SK-N-SH (cell line): ENCODE results near the gene C16orf74. TPM values are rescaled to one million over a fixed set of nuclear protein-coding genes. Genes with fewer than 3 reads are reported as not detected.

Experiments
- CTCF ChIA-PET: fragments of 300-600, 350-600 bp; formaldehyde crosslinking; extraction: SDS; loops from one replicate; lab custom pipeline; 2021; lab: Yijun Ruan, JAX
- POLR2A ChIA-PET: fragments of 350-600 bp; sonication (Branson Sonifier 250); formaldehyde crosslinking; extraction: SDS; loops from one replicate; lab custom pipeline; 2020; ENCODE audit warnings: antibody characterized with exemption, inconsistent platforms; lab: Yijun Ruan, JAX
- DNase-seq: peaks from one replicate; pipeline ENCODE4 v3.0.0; 2012
- H2AFZ ChIP-seq: fragments of 200-600 bp; sonication (generic); 2 replicates; pipeline ENCODE4 v1.8.1; 2016; ENCODE audit warnings: antibody characterized with exemption, mild to moderate bottlenecking, low read depth
- H3F3A ChIP-seq: fragments of 200-600 bp; sonication (generic); replicated peaks from 2 replicates; pipeline ENCODE3; 2016; ENCODE audit warnings: antibody characterized with exemption, mild to moderate bottlenecking; ENCODE audit not compliant: insufficient read depth
- H3K27ac ChIP-seq, 2 experiments: fragments of 200-500 bp in 1 of 2; fragments of 200-600 bp in 1 of 2; sonication (Bioruptor generic) in 1 of 2; sonication (generic), shearing (Covaris generic) in 1 of 2; 2 replicates each; pipeline versions ENCODE4 v1.5.1 to v1.6.1; 2014 to 2016; ENCODE audit warnings: low read depth in 2 of 2, inconsistent platforms in 1 of 2, low read length in 1 of 2, mild to moderate bottlenecking in 1 of 2, mixed read lengths in 1 of 2
- H3K27me3 ChIP-seq: fragments of 200-600 bp; sonication (generic), shearing (Covaris generic); 2 replicates; pipeline ENCODE4 v1.6.1; 2016; ENCODE audit warnings: mixed run types; ENCODE audit not compliant: insufficient read depth
- H3K36me3 ChIP-seq, 2 experiments: fragments of 200-500 bp in 1 of 2; fragments of 200-600 bp in 1 of 2; sonication (Bioruptor generic) in 1 of 2; sonication (generic) in 1 of 2; replicated peaks in 1 of 2; 2 replicates each; pipeline versions ENCODE3 to v1.5.1; 2014 to 2016; ENCODE audit warnings: low read length in 1 of 2, mild to moderate bottlenecking in 1 of 2; ENCODE audit not compliant: insufficient read depth in 2 of 2, control insufficient read depth in 1 of 2
- H3K4me1 ChIP-seq, 2 experiments: fragments of 200-500 bp in 1 of 2; fragments of 200-600 bp in 1 of 2; sonication (Bioruptor generic) in 1 of 2; sonication (generic), shearing (Covaris generic) in 1 of 2; 2 replicates each; pipeline versions ENCODE4 v1.5.1 to v1.6.1; 2014 to 2016; ENCODE audit warnings: low read depth in 1 of 2, low read length in 1 of 2, mixed run types in 1 of 2; ENCODE audit not compliant: insufficient read depth in 2 of 2, control insufficient read depth in 1 of 2
- H3K4me2 ChIP-seq: fragments of 200-600 bp; sonication (generic), shearing (Covaris generic); 2 replicates; pipeline ENCODE4 v1.6.1; 2017; ENCODE audit warnings: mixed run types
- H3K4me3 ChIP-seq, 2 experiments: fragments of 200-500 bp in 1 of 2; fragments of 200-600 bp in 1 of 2; sonication (Bioruptor generic) in 1 of 2; sonication (generic), shearing (Covaris generic) in 1 of 2; 2 replicates each; pipeline versions ENCODE4 v1.5.1 to v1.8.1; 2014 to 2016; ENCODE audit warnings: low read depth in 2 of 2, inconsistent platforms in 1 of 2, low read length in 1 of 2, mild to moderate bottlenecking in 1 of 2, mixed read lengths in 1 of 2, moderate library complexity in 1 of 2
- H3K79me2 ChIP-seq: fragments of 200-600 bp; sonication (generic); 2 replicates; pipeline ENCODE4 v1.8.1; 2017; ENCODE audit warnings: mild to moderate bottlenecking; ENCODE audit not compliant: insufficient read depth
- H3K9ac ChIP-seq: fragments of 200-600 bp; sonication (generic); 2 replicates; pipeline ENCODE4 v1.6.1; 2017; ENCODE audit warnings: mixed run types
- H3K9me2 ChIP-seq: fragments of 200-600 bp; sonication (generic); 2 replicates; pipeline ENCODE4 v1.6.1; 2017; ENCODE audit warnings: mixed run types
- H3K9me3 ChIP-seq: fragments of 200-600 bp; sonication (generic); 2 replicates; pipeline ENCODE4 v1.6.1; 2017; ENCODE audit warnings: mixed run types, mild to moderate bottlenecking, moderate library complexity
- H4K20me1 ChIP-seq: fragments of 200-600 bp; sonication (generic); 2 replicates; pipeline ENCODE4 v1.6.1; 2017; ENCODE audit warnings: mild to moderate bottlenecking, mixed run types; ENCODE audit not compliant: insufficient read depth
- CHD2 ChIP-seq: fragments of 150-350 bp; IDR thresholded peaks from 2 replicates; pipeline ENCODE4 v1.6.1; 2018; ENCODE audit warnings: low read length; ENCODE audit not compliant: partially characterized antibody
- ELF1 ChIP-seq: IDR thresholded peaks from 2 replicates; pipeline ENCODE4 v1.4.0; 2012
- EP300 ChIP-seq, 2 experiments: IDR thresholded peaks; 2 replicates each; pipeline versions ENCODE4 v1.4.0 to v1.6.1; 2012; ENCODE audit warnings: borderline replicate concordance in 1 of 2, low read depth in 1 of 2, low read length in 1 of 2
- FOXJ3 ChIP-seq: sonication (generic); formaldehyde crosslinking; IDR thresholded peaks from 2 replicates; pipeline ENCODE4 v1.5.1; 2020; ENCODE audit warnings: mild to moderate bottlenecking, missing genetic modification reagents
- FOXM1 ChIP-seq: IDR thresholded peaks from 2 replicates; pipeline ENCODE4 v1.4.0; 2012; ENCODE audit warnings: low read depth, mild to moderate bottlenecking
- MEF2A ChIP-seq: IDR thresholded peaks from 2 replicates; pipeline ENCODE4 v1.4.0; 2012; ENCODE audit warnings: low read depth, borderline replicate concordance
- MXI1 ChIP-seq: IDR thresholded peaks from 2 replicates; pipeline ENCODE4 v1.6.1; 2012; ENCODE audit warnings: mild to moderate bottlenecking, low read depth, low read length, improper control_type of control experiment
- POLR2AphosphoS5 ChIP-seq: IDR thresholded peaks from 2 replicates; pipeline ENCODE4 v1.6.1; 2012; ENCODE audit warnings: low read depth, low read length
- RAD21 ChIP-seq: IDR thresholded peaks from 2 replicates; pipeline ENCODE4 v1.6.1; 2012; ENCODE audit warnings: mild to moderate bottlenecking, low read length
- RCOR1 ChIP-seq: fragments of 150-350 bp; IDR thresholded peaks from 2 replicates; pipeline ENCODE4 v1.6.1; 2017; ENCODE audit warnings: antibody characterized with exemption, low read length
- RFX5 ChIP-seq: IDR thresholded peaks from 2 replicates; pipeline ENCODE4 v1.6.1; 2012; ENCODE audit warnings: mild to moderate bottlenecking, improper control_type of control experiment, low read length
- RXRA ChIP-seq: IDR thresholded peaks from 2 replicates; pipeline ENCODE4 v1.4.0; 2012; ENCODE audit warnings: low read depth, mild to moderate bottlenecking, borderline replicate concordance
- SIN3A ChIP-seq: IDR thresholded peaks from 2 replicates; pipeline ENCODE4 v1.6.1; 2012; ENCODE audit warnings: low read depth, mild to moderate bottlenecking, low read length, moderate library complexity, borderline replicate concordance
- SMC3 ChIP-seq: IDR thresholded peaks from 2 replicates; pipeline ENCODE4 v1.6.1; 2012; ENCODE audit warnings: low read depth, low read length, improper control_type of control experiment
- TEAD4 ChIP-seq: IDR thresholded peaks from 2 replicates; pipeline ENCODE4 v1.4.0; 2012; ENCODE audit warnings: mild to moderate bottlenecking, borderline replicate concordance; ENCODE audit not compliant: insufficient read depth
- YY1 ChIP-seq: IDR thresholded peaks from 2 replicates; pipeline ENCODE4 v1.4.0; 2012; ENCODE audit warnings: low read depth, mild to moderate bottlenecking
- WGBS: methylation state at CpG from one replicate; pipeline ENCODE4 v1.1.6; 2017; ENCODE audit warnings: low lambda C conversion rate; 5-methylcytosine and 5-hydroxymethylcytosine counted together
- polyA plus RNA-seq, 3 experiments: library from polyadenylated mRNA; depleted of rRNA; stranded (reverse); fragments of >200 nt; gene quantifications; 2 replicates each; pipeline ENCODE4 v1.2.3, GENCODE V29; 2012
- TF ChIP-seq, protein P1 (sequence below): fragments of 200-600 bp; sonication (generic); IDR thresholded peaks from 2 replicates; pipeline ENCODE4 v1.6.1; 2017; ENCODE audit warnings: antibody characterized with exemption, mild to moderate bottlenecking, moderate library complexity
- TF ChIP-seq, protein P2 (sequence below): IDR thresholded peaks from 2 replicates; pipeline ENCODE4 v1.4.0; 2012; ENCODE audit warnings: low read depth
- TF ChIP-seq, protein P3 (sequence below): IDR thresholded peaks from 2 replicates; pipeline ENCODE4 v1.4.0; 2012; ENCODE audit warnings: low read depth, borderline replicate concordance
- TF ChIP-seq, protein P4 (sequence below): fragments of 150-350 bp; IDR thresholded peaks from 2 replicates; pipeline ENCODE4 v1.6.1; 2016; ENCODE audit warnings: mild to moderate bottlenecking, low read depth, low read length

The C16orf74 gene
- polyA plus RNA-seq, 1 of the 3 experiments (the other 2 are of a cell fraction), result 27.2 TPM

DNA sequence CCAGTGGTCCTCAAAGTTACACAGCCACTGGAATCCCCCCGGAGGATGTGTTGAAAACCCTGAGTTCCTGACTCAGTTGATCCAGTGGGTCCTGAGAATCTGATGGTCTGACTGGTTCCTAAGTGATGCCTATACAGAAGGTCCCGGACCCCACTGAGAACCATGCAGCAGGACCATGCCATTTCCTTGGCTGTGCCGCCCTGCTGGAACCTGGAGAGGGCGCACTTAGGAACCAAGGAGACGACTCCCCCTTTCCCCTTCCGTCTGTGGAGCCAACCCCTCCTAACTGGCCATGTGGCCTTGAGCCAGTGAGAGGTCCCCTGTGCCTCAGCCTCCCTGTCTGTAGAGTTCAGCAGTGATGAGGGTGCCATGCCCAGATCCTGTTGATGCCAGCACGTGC, 22.0 kb downstream of the C16orf74 start:
- Histone ChIP-seq H3K9ac (no peak overlapping the region), H3K27me3 (no peaks in the 10 kb centered on the region), H3K4me1 (peaks cover 0 to 6% of the 10 kb centered on the region in 2 experiments; a peak in 1 of 4 replicates), H2AFZ (no peak overlapping the region), H3K4me3 (no peak overlapping the region), H3K9me3 (no peaks in the 10 kb centered on the region), H3K9me2 (no peaks in the 10 kb centered on the region), H3K27ac (no peak overlapping the region), H4K20me1 (no peaks in the 10 kb centered on the region), H3F3A (no peaks in the 10 kb centered on the region), H3K79me2 (peaks cover 14% of the 10 kb centered on the region; the same call in 1 of the 2 replicates), H3K36me3 (no peaks in the 10 kb centered on the region), H3K4me2 (no peak overlapping the region)
- ChIA-PET CTCF (interaction anchor here (2.8 kb wide), 1 partner anchor 12 kb away, joined by 9 read pairs; no protein-coding TSS in a partner anchor), POLR2A (no interaction called here)
- no peak for DNase-seq
- 100% methylated on average over 2 of the region's 7 CpGs for WGBS
- no peak for TF ChIP-seq YY1
- TF ChIP-seq, protein P1, sequence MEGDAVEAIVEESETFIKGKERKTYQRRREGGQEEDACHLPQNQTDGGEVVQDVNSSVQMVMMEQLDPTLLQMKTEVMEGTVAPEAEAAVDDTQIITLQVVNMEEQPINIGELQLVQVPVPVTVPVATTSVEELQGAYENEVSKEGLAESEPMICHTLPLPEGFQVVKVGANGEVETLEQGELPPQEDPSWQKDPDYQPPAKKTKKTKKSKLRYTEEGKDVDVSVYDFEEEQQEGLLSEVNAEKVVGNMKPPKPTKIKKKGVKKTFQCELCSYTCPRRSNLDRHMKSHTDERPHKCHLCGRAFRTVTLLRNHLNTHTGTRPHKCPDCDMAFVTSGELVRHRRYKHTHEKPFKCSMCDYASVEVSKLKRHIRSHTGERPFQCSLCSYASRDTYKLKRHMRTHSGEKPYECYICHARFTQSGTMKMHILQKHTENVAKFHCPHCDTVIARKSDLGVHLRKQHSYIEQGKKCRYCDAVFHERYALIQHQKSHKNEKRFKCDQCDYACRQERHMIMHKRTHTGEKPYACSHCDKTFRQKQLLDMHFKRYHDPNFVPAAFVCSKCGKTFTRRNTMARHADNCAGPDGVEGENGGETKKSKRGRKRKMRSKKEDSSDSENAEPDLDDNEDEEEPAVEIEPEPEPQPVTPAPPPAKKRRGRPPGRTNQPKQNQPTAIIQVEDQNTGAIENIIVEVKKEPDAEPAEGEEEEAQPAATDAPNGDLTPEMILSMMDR, result peak; percentile 41; the same call in 1 of the 2 replicates

DNA sequence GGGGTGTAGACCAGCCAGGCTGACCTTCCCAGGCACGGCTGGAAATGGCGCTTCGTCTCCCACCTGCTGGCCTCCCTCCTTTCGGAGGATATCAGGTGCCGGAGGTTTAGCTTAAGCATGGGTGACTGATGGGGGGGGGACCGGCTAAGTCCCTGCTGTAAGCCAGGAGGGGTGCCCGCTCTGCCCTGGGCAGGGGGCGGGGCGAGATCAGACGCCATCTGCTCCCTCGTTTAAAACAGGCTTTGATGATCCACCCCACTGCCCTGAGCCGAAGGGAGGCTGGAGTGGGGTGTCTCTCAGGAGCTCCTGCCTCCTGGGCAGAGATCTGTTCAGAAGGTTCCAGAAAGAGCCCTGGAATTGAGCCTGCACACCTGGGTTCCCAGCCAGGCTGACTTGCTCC, 26.0 kb downstream of the C16orf74 start:
- Histone ChIP-seq H3K79me2 (peaks cover 14% of the 10 kb centered on the region; the same call in 1 of the 2 replicates), H3K9me2 (no peaks in the 10 kb centered on the region), H3K9me3 (no peaks in the 10 kb centered on the region), H3K4me3 (no peak overlapping the region), H3F3A (peaks cover 10% of the 10 kb centered on the region), H3K27me3 (no peaks in the 10 kb centered on the region), H3K27ac (no peak overlapping the region), H3K36me3 (no peaks in the 10 kb centered on the region), H2AFZ (no peak overlapping the region), H3K4me1 (peaks cover 0 to 10% of the 10 kb centered on the region in 2 experiments; a peak in 1 of 4 replicates), H3K4me2 (no peak overlapping the region), H4K20me1 (peaks cover 5% of the 10 kb centered on the region; the same call in 1 of the 2 replicates), H3K9ac (no peak overlapping the region)
- TF ChIP-seq MXI1, result no peak
- TF ChIP-seq, protein P2, sequence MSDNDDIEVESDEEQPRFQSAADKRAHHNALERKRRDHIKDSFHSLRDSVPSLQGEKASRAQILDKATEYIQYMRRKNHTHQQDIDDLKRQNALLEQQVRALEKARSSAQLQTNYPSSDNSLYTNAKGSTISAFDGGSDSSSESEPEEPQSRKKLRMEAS, result no peak
- TF ChIP-seq RXRA, result no peak
- TF ChIP-seq, protein P3, sequence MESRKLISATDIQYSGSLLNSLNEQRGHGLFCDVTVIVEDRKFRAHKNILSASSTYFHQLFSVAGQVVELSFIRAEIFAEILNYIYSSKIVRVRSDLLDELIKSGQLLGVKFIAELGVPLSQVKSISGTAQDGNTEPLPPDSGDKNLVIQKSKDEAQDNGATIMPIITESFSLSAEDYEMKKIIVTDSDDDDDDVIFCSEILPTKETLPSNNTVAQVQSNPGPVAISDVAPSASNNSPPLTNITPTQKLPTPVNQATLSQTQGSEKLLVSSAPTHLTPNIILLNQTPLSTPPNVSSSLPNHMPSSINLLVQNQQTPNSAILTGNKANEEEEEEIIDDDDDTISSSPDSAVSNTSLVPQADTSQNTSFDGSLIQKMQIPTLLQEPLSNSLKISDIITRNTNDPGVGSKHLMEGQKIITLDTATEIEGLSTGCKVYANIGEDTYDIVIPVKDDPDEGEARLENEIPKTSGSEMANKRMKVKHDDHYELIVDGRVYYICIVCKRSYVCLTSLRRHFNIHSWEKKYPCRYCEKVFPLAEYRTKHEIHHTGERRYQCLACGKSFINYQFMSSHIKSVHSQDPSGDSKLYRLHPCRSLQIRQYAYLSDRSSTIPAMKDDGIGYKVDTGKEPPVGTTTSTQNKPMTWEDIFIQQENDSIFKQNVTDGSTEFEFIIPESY, result no peak
- no peak for TF ChIP-seq POLR2AphosphoS5
- no peak for TF ChIP-seq ELF1
- no peak for TF ChIP-seq SIN3A
- no peak for TF ChIP-seq CHD2
- TF ChIP-seq RFX5, result no peak
- TF ChIP-seq RAD21, result no peak
- TF ChIP-seq TEAD4, result no peak
- no peak for TF ChIP-seq EP300 (IDR thresholded peaks at IDR 0.05; ENCODE audit: borderline replicate concordance in 1 of 2, low read depth in 1 of 2, low read length in 1 of 2)
- TF ChIP-seq, protein P1, result no peak
- no peak for TF ChIP-seq FOXJ3 (CRISPR knock-in tag)
- no peak for TF ChIP-seq FOXM1
- no peak for TF ChIP-seq YY1
- TF ChIP-seq SMC3, result no peak
- TF ChIP-seq, protein P4, sequence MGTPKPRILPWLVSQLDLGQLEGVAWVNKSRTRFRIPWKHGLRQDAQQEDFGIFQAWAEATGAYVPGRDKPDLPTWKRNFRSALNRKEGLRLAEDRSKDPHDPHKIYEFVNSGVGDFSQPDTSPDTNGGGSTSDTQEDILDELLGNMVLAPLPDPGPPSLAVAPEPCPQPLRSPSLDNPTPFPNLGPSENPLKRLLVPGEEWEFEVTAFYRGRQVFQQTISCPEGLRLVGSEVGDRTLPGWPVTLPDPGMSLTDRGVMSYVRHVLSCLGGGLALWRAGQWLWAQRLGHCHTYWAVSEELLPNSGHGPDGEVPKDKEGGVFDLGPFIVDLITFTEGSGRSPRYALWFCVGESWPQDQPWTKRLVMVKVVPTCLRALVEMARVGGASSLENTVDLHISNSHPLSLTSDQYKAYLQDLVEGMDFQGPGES, result no peak
- TF ChIP-seq MEF2A, result no peak
- TF ChIP-seq RCOR1, result no peak
- no peak for DNase-seq
- POLR2A ChIA-PET, result no interaction called here
- CTCF ChIA-PET, result interaction anchor here (0.5 to 1.2 kb wide), 2 partner anchors 22 to 66 kb away, joined by 3 read pairs; no protein-coding TSS in a partner anchor
- WGBS, result 94% methylated on average over 5 of the region's 12 CpGs
